Left renal cortex interstitium (tissue), 4 donors: Measurements from ENCODE around the gene NMB. TPM values are rescaled to one million over a fixed set of nuclear protein-coding genes. Genes with fewer than 3 reads are reported as not detected.
"Not testable (repeated sequence)": the region's sequence is repeated elsewhere in the genome, so short reads cannot be mapped to it uniquely, and the experiment has no call there.

Source experiments
- DNase-seq, 4 donors: peaks; one replicate each; pipeline ENCODE4 v3.0.0-alpha.2; 2013; ENCODE audit warnings: low read depth in 4 of 4, low spot score in 2 of 4, missing footprints in 1 of 4
- polyA plus RNA-seq, 4 donors: library from polyadenylated mRNA; unstranded; fragments of 120-200 nt; gene quantifications; one replicate each; pipeline ENCODE4 v1.2.1, GENCODE V29; 2013; ENCODE audit not compliant: insufficient read length in 4 of 4

The NMB gene, protein sequence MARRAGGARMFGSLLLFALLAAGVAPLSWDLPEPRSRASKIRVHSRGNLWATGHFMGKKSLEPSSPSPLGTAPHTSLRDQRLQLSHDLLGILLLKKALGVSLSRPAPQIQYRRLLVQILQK
- 1 to 10 TPM; 4.7 to 7.6 (median 5.8) TPM for polyA plus RNA-seq

DNA sequence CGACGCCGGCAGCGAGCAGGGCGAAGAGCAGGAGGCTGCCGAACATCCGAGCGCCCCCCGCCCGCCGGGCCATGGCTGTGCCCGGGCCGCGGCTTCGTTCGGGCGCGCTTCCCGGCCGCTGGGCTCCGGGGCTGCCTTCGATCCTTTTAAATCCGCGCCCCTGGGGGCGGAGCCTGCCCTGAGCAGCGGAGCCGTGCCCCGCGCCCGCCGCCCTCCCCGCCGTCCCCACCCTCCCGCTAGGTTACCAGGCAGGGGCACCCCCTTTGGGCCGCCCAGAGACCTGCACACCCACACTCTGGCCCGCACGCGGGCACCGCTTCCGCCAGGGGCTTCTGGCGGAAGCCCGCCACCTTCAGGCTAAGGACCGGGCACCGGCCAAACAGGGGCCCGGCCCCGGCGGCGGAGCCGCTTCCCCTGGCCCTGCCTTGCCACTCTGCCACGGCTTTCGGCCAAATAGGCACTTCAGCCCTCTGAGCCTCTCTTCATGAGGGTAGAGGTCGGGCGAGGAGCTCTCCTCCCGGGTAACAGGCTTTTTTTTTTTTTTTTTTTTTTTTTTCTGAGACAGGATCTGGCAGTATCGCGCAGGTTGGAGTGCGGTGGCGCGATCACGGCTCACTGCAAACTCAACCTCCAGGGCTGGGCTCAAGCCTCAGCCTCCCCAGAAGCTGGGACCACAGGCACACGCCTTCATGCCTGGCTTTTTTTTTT, at the start of gene NMB:
Gene NMB (minus strand): TSS at position 120 of the 708 bp plus-strand sequence. CDS start 47 bp downstream, at position 73.
- DNase-seq = peak; percentile 36 to 71 (median 57)

DNA sequence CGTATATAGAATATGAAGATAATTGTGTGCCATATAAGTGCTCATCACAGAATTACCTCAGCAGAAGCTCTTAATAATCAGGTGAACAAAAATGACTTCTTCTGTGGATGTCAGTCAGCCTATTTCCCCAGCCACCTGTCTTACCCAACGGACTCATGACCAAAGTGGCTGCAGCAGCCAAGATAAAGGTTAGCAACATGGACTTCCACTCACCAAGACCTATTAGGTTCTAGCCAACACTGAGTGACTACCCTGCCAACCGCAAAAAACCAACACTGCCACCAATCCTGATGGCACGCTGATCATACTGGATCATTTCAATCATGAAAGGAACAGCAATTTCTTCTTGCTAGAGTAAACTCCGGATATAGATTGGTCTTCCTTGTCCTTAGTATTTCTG, 45.8 kb upstream of the NMB start:
- no peak for DNase-seq

DNA sequence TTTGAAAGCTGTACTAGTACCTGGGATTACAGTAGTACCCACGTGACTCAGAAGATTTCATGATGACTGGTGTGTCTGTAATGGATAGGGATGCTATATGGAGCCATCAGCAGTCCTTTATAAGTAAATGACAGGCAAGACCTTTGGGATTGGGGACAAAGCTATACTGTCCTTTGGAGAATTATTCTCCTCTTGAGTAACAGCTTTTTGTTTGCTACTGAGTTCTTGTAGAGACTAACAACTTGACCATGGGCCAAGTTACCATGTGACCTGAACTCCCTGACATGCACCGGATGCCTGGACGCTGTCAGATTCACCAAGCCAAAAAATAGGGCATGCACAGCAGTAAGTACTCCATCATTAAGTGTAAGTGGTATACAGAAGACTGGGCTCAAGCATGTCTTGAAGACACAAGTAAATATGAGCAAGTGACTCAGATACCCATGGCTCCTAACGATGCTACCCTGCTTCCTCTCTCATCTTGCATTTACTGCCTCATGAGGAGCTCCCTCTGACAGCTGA, 45.0 kb upstream of the NMB start:
- DNase-seq = peak in 1 of 4 donors; percentile 38

DNA sequence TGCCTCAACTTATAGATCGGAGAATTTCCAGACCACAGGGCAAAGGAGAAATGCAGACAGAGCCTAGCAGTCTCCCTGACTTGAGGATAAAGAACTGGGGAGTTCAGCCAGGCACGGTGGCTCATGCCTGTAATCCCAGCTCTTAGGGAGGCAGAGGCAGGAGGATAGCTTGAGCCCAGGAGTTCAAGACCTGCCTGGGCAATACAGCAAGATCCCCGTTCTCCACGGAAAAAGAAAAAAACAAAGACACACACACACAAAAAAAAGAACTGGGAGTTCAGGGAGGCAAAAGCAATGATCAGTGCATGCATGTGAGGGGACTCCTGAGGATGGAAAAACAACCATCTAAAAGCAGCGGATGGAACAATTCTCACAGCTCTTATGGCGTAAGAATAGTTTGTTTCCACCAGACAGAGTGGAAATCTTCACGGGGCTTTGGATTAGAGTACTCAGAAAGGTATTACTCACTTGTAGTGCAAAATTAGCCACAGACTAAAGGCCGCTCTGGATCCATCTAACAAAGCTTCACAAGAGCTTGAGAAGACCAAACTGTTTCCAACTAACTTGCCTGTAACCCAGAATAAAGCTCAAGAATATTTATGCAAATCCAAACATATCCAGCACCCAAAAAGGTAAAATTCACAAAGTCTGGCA, 41.7 kb upstream of the NMB start:
- DNase-seq = no peak

DNA sequence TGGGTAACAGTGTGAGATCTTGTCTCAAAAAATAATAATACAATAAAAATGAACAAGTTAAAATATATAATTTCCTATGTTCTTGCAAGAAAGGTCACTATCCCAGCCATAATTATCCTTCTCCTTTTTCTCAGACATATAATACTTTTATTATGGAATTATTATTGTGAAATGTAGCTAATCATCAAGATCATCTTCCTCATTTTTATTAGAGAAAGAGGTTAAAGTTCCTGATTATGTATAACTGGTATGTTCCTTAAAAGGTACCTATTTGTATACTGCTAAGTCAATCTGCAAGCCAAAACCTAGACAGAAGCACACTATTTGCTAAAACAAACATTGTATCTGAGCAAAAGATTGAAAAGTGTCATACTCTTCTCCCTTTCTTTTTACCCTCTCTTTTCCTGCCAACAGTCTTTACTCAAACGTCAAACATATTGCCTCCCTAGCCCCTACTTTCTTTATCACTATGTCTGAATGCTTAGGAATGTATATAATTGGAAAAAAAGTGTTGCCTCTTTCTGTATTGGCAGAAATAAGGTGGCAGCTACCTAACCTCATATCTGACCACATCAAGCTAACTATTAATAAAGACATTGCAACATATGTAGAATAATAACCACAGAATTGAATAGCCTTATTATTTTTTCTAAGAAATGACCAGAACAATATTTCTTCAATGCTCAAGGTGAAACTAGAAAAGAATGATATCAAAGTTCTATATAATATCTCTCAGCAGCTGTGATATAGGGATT, 39.4 kb upstream of the NMB start:
- no peak for DNase-seq

DNA sequence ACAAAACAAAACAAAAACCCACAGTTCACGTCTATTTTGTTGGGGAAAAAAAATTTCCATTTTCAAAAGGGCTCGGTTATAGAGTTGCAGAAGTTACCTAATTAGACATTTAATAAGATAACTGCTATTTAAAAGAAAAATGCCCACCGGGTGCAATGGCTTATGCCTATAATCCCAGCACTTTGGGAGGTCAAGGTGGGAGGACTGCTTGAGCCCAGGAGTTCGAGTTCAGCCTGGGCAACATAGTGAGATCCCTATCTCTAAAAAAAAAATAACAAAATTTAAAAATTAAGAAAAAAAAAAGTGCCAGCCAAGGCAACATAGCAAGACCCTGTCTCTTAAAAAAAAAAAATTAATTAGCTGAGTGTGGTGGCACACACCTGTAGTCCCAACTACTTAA, 38.8 kb upstream of the NMB start:
- DNase-seq = no peak

DNA sequence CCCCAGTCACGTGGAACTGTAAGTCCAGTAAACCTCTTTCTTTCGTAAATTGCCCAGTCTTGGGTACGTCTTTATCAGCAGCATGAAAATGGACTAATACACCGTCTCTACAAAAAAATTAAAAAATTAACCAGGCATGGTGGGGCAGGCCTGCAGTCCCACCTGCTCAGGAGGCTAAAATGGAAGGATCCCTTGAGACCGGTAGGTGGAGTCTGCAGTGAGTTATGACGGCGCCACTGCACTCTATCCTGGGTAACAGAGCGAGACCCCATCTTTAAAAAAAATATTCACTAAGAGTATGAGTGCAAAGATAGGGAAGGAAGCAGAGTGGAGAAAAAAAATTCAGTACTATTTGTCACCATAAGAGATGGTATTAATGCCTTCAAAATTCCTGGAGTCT, 32.3 kb upstream of the NMB start:
- no peak for DNase-seq

DNA sequence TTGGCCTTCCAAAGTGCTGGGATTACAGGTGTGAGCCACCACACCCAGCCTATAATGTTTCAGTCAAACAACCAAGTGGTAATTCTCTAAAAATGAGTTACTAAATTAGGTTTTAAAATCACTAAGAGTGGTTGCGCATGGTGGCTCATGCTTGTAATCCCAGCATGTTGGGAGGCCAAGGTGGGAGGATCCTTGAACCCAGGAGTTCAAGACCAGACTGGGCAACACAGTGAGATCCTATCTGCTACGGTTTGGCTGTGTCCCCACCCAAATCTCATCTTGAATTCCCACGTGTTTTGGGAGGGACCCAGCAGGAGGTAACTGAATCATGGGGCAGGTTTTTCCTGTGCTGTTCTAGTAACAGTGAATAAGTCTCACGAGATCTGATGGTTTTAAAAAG, 31.9 kb upstream of the NMB start:
- no peak for DNase-seq

DNA sequence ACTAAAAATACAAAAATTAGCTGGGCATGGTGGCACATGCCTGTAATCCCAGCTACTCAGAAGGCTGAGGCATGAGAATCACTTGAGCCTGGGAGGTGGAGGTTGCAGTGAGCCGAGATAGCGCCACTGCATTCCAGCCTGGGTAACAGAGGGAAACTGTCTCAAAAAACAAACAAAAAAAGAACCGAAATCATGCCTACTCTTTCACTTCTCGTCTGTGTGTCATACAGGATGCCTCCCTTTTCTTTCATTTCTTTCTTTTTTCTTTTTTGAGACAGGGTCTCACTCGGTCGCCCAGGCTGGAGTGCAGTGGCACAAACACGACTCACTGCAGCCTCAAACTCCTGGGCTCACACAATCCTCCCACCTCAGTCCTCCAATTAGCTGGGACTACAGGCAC, 28.4 kb upstream of the NMB start:
- not testable (repeated sequence) for DNase-seq

DNA sequence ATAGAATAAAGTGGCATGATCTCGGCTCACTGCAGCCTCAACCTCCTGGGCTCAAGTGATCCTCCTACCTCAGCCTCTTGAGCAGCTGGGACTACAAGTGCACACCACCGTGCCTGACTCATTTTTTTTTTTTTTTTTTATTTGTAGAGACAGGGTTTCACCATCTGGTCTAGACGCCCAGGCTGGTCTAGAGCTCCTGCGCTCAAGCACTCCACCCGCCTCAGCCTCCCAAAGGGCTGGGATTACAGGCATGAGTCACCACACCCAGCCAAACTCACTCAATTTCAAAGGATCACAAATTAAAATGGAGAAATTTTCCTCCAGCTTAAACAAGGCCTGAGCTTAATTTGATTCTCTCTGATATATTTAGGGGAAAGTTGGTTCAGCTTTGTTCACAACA, 27.3 kb upstream of the NMB start:
- DNase-seq = no peak

DNA sequence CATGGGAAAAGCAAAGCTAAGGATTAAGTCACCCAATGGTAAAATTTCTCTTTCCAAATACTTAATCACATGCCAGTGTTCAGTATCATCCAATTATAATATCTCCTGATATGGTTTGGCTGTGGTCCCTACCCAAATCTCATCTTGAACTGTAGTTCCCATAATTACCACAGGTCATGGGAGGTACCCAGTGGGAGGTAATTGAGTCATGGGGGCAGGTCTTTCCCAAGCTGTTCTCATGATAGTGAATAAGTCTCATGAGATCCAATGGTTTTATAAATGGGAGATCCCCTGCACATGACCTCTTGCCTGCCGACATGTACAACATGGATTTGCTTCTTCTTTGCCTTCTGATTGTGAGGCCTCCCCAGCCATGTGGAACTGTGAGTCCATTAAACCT, 26.1 kb upstream of the NMB start:
- DNase-seq = no peak

DNA sequence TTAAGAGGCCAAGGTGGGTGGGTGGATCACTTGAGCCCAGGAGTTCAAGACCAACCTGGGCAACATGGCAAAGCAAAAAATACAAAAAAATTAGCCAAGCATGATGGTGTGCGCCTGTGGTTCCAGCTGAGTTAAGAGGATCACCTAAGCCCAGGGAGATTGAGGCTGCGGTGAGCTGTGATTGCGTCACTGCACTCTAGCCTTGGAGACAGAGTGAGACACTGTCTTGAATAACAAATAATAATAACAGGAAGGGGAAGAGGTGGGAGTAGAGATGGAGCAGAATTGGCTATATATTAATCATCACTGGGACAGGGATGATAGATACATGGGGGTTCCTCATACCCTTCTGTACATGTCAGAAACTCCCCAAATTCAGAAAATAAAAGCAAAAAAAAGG, 23.8 kb upstream of the NMB start:
- no peak for DNase-seq

DNA sequence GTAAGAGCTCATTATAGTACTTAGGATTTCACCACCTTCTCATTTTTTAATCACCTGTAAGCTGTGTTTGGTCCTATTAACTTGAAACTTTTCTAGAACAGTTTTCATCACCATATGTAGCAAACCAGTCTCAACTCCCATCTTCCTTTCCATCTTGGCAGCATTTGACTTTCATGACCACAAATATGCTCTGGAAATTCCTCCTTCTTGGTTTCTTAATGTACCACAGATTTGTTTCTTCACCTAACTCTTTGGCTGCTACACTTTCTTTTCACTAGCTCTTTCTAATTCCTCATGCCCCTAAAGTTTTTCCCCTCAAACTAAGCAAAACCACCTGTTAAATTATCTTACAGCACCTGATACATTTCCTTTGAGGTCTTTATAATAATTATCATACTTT, 13.2 kb upstream of the NMB start:
- no peak for DNase-seq

DNA sequence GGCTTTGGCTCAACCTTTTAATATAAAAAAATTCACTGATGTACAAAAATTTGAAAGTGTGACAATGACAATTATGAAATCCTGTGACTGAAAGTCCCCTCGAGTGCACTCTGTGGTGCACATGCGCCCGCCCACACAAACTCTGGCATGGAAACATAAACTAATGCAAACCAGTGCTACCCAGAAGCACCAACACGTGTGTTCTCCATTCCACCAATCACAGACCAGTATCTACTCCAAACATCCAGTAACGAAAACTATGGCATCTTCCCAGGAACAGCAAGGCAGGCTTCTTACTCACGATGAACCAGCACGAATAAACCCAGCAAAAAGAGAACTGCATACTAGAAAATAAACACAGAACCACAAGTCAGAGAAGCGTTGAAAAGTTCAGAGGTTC, 11.7 kb upstream of the NMB start:
- DNase-seq = no peak

DNA sequence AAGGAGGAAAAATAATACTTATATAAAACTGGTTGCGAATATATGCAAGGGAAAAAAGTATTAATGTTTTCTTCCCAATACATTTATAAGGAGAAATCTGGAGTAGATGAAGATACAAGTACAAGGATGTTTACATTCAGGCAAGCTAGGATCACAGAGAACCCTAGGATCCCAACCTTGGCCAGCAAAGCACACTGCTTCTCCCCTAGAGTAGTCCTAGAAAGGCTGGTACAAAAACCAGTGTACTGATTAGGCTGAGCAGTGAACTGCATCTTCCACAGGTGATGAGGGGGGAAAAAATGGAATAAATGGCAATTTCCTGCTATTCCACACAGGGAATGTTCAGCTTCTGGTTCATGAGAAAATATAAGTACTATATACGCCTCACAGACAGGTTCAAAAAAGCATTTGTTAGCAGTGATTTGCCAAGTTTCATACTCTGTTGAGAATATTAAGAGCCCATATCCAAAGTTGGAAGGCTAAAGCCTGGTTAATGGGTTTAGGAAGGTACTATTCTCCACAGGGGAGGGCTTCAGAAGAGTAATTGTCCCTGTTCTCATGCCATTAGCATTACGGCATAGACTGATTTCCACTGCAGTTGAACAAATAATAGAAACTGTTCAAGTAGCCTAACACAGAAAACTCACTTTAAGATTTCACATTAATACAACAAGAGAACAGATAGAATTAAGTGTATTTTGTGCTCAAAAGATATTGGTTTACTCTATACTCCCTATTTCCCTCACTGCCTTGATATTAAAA, 10.4 kb upstream of the NMB start:
- no peak for DNase-seq

DNA sequence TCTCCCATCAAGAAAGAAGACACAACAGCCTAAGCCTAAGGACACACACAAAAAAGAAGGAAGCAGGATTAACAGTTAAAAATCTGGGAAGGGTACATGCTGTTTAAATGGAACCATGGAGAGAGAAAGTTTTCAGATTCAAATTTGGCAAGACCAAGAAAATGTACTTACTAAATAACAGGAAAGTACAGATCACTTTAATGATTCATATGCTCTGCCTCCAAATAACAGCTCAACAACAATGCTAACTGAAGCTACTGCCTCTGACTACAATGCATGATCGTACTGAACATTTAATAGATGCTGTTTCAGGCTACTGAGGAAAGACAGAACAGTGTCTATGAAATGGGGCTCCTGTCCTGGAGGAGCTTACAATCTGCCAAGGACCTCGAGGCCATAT, 8.4 kb upstream of the NMB start:
- DNase-seq = no peak

DNA sequence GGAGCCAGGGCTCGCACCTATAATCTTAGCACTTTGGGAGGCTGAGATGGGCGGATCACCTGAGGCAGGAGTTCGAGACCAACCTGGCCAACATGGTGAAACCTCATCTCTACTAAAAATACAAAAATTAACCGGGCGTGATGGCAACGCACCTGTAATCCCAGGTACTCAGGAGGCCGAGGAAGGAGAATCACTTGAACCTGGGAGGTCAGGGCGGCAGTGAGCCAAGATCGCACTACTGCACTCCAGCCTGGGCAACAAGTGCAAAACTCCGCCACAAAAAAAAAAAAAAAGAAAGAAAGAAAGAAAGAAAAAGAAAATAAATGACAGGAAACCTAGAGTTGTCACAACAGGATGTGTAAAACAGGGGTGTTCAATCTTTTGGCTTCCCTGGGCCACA, 3.0 kb upstream of the NMB start:
- DNase-seq = no peak

DNA sequence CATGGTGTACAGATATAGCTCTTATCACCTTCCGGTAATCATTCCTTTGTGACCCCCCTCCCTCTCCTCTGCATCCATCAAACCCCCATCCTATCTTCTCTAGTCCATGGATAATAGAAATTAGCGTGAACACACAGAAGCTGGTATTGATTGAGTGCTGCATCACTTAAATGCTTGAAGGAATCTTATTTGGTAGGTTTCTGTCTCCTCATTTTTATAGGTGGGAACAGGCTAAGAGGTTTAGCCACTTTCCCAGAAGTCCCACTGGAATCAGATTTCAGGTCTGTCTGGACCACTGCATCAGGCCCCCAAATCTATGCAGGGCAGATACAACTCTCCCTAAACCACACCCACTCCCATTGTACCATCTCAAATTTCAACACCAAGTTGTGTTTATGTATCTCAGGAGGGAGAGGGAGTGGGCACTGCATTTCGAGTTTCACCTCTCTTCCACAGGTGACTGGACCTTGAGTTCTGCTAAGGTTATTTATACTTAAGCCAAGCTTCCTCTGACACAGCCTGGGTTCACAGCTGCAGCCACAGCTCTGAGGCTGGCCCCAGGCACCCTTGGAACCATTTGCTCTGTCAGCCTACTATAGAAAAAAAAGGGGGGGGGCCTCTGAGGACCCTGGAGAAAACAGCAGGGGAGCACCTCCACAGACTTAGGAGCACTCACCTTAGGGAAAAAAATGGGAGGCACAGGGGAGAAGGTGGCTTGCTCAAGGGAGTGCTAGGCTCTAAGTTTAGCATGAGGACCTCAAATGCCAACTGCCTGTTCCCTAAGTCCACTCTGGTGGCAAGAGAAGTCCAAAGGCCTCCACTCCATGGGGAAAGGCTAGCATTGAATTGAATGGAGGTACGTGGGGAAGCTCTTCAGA, 2.1 kb upstream of the NMB start:
- DNase-seq = peak in 1 of 4 donors; percentile 15

DNA sequence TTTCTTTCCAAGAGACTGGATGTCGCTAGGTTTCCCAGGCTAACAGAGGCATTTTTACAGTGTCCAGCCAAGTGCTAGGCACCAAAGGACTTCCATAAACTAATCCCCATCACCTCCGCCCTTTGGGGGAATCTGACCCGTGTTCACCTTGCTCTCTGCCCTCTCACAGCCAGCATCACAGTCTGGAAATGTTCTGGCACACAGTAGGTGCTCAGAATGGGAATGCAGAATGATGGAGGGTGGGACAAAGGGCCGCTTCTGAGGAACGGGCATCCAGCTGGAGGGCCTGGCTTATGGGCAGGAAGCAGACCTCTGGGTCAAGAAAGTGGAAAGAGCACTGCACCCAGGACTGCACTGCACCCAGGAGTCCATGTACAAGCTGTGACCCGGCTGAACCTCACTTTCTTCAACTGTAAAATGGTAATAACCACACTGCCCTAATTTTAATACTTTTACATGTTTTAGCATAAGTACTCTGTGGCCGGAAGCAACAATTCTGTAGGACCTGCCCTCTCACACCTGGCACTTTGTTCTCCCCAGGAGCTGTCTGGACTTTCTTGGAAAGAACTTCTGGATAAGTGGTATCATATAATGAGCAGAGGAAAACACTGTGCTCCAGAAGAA, 901 bp upstream of the NMB start:
- DNase-seq = no peak
